HEK293T (cell line): ENCODE data around the gene ACSF3.

Experiments used
- CTCF ChIA-PET: fragments of 350-600 bp; formaldehyde crosslinking; extraction: SDS; loops from one replicate; lab custom pipeline; 2021; ENCODE audit warnings: antibody characterized with exemption, inconsistent platforms; lab: Yijun Ruan, JAX
- POLR2A ChIA-PET: fragments of 350-600 bp; formaldehyde crosslinking; extraction: SDS; loops from one replicate; lab custom pipeline; 2020; ENCODE audit warnings: antibody characterized with exemption, inconsistent platforms; lab: Yijun Ruan, JAX
- DNase-seq: peaks from one replicate; pipeline ENCODE4 v3.0.0; 2012; ENCODE audit warnings: mixed read lengths; ENCODE audit errors: extremely low spot score
- ARNT ChIP-seq: fragments of 450-650 bp; IDR thresholded peaks from 2 replicates; pipeline ENCODE4 v1.6.1; 2017; ENCODE audit warnings: mild to moderate bottlenecking
- BHLHE40 ChIP-seq: fragments of 450-650 bp; IDR thresholded peaks from 2 replicates; pipeline ENCODE4 v1.6.1; 2016; ENCODE audit warnings: mild to moderate bottlenecking, moderate library complexity, borderline replicate concordance
- CTBP1 ChIP-seq: fragments of 450-650 bp; IDR thresholded peaks from 2 replicates; pipeline ENCODE4 v1.6.1; 2016; ENCODE audit warnings: borderline replicate concordance
- ELF4 ChIP-seq: fragments of 450-650 bp; IDR thresholded peaks from 2 replicates; pipeline ENCODE4 v1.6.1; 2017; ENCODE audit warnings: antibody characterized with exemption
- FOXA1 ChIP-seq: fragments of 450-650 bp; IDR thresholded peaks from 2 replicates; pipeline ENCODE4 v1.6.1; 2016; ENCODE audit warnings: mild to moderate bottlenecking
- FOXK2 ChIP-seq: fragments of 450-650 bp; IDR thresholded peaks from 2 replicates; pipeline ENCODE4 v1.6.1; 2016; ENCODE audit warnings: mild to moderate bottlenecking
- FOXM1 ChIP-seq: fragments of 450-650 bp; IDR thresholded peaks from 2 replicates; pipeline ENCODE4 v1.6.1; 2017; ENCODE audit warnings: mild to moderate bottlenecking, borderline replicate concordance
- HDGF ChIP-seq: fragments of 450-650 bp; IDR thresholded peaks from 2 replicates; pipeline ENCODE4 v1.6.1; 2017; ENCODE audit warnings: antibody characterized with exemption, borderline replicate concordance
- L3MBTL2 ChIP-seq: fragments of 450-650 bp; conservative IDR thresholded peaks from 2 replicates; pipeline ENCODE4 v1.6.1; 2016; ENCODE audit warnings: mild to moderate bottlenecking
- LEF1 ChIP-seq: fragments of 450-650 bp; IDR thresholded peaks from 2 replicates; pipeline ENCODE4 v1.6.1; 2017; ENCODE audit warnings: mild to moderate bottlenecking, borderline replicate concordance
- NFRKB ChIP-seq: fragments of 450-650 bp; IDR thresholded peaks from 2 replicates; pipeline ENCODE4 v1.6.1; 2016; ENCODE audit warnings: mild to moderate bottlenecking, moderate library complexity
- SP1 ChIP-seq: fragments of 450-650 bp; IDR thresholded peaks from 2 replicates; pipeline ENCODE4 v1.6.1; 2017
- SUZ12 ChIP-seq: fragments of 450-650 bp; IDR thresholded peaks from 2 replicates; pipeline ENCODE4 v1.6.1; 2016; ENCODE audit warnings: mild to moderate bottlenecking
- TARDBP ChIP-seq: fragments of 450-650 bp; IDR thresholded peaks from 2 replicates; pipeline ENCODE4 v1.6.1; 2016
- ZNF384 ChIP-seq: fragments of 450-650 bp; IDR thresholded peaks from 2 replicates; pipeline ENCODE4 v1.6.1; 2016
- TF ChIP-seq, protein P1 (sequence below): fragments of 450-650 bp; IDR thresholded peaks from 2 replicates; pipeline ENCODE4 v1.6.1; 2016

ACSF3 gene

GRCh38 chr16:89118361-89119165 lies 24.9 kb downstream of the ACSF3 start:
- TF ChIP-seq NFRKB: no peak
- POLR2A ChIA-PET: no interaction called here
- CTCF ChIA-PET: no interaction called here
- no peak for DNase-seq

- ChIA-PET CTCF (no interaction called here), POLR2A (no interaction called here)
- DNase-seq: no peak
- TF ChIP-seq, protein P1, sequence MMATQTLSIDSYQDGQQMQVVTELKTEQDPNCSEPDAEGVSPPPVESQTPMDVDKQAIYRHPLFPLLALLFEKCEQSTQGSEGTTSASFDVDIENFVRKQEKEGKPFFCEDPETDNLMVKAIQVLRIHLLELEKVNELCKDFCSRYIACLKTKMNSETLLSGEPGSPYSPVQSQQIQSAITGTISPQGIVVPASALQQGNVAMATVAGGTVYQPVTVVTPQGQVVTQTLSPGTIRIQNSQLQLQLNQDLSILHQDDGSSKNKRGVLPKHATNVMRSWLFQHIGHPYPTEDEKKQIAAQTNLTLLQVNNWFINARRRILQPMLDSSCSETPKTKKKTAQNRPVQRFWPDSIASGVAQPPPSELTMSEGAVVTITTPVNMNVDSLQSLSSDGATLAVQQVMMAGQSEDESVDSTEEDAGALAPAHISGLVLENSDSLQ: no peak
- no peak for TF ChIP-seq SP1
- no peak for TF ChIP-seq ZNF384
- TF ChIP-seq TARDBP: no peak
- no peak for TF ChIP-seq ARNT
- no peak for TF ChIP-seq L3MBTL2
- TF ChIP-seq LEF1: no peak
- TF ChIP-seq FOXM1: no peak
- no peak for TF ChIP-seq FOXA1
- TF ChIP-seq ELF4: no peak
- no peak for TF ChIP-seq BHLHE40
- TF ChIP-seq SUZ12: no peak
Observed at GRCh38 chr16:89119166-89119621, 25.5 kb downstream of the ACSF3 start.

DNA sequence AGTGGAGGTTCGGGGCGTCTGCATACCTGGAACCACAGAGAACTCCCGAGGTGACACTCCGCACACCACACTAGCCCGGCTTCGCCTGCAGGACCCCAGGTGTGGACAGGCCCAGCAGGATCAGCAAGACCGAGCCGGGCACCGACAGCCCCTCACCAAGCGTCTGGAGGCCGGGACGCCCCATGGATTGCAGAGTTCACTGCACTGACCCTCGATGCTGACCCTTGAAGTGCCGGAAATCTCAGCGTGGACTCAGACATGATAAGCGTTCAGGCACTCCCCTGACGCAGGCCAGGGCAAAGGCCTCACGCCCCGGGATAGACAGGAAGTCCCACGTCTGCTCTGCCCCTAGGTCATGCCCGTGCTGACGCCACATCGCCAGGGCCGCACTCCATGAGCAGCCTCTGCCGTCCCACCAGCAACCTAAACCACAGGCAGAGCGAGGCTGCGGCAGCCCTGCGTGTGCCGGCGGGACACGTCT lies 26.0 kb downstream of the ACSF3 start:
- no peak for TF ChIP-seq SP1
- no peak for TF ChIP-seq HDGF
- TF ChIP-seq LEF1: no peak
- no peak for TF ChIP-seq NFRKB
- no peak for TF ChIP-seq ZNF384
- no peak for TF ChIP-seq TARDBP
- TF ChIP-seq ELF4: no peak
- no peak for TF ChIP-seq FOXK2
- no peak for DNase-seq
- CTCF ChIA-PET: no interaction called here
- POLR2A ChIA-PET: no interaction called here

DNA sequence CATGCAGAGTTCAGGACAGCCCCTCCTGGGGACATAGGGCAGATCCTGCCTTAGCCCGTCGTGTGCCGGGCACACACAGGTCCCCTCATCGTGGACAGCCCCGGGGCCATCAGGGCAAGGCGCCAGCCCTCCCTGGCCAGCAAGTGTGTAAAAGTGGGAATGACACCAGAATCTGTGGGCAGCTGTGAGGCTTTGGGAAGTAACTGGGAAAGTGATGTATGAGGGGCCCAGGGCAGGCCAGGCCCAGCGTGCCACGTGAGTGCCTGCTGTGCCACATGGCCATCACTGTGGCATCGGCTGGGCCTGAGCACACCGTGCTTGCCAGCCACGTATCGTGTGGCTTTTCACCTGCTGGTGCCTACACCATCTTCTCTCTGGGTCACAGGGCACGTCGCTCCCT lies 26.6 kb downstream of the ACSF3 start:
- no peak for TF ChIP-seq L3MBTL2
- DNase-seq: no peak
- ChIA-PET CTCF (no interaction called here), POLR2A (no interaction called here)

- no peak for DNase-seq
- TF ChIP-seq FOXK2: no peak
- no peak for TF ChIP-seq SUZ12
- TF ChIP-seq NFRKB: no peak
- no peak for TF ChIP-seq CTBP1
- no peak for TF ChIP-seq HDGF
- TF ChIP-seq FOXA1: no peak
- TF ChIP-seq LEF1: no peak
- no peak for TF ChIP-seq TARDBP
- TF ChIP-seq ARNT: no peak
- no peak for TF ChIP-seq ELF4
- TF ChIP-seq, protein P1: no peak
- TF ChIP-seq SP1: no peak
- no peak for TF ChIP-seq BHLHE40
- no peak for TF ChIP-seq FOXM1
- ChIA-PET POLR2A (no interaction called here), CTCF (no interaction called here)
Observed at GRCh38 chr16:89120921-89121351, 27.3 kb downstream of the ACSF3 start.

GRCh38 chr16:89121691-89122321 lies 28.2 kb downstream of the ACSF3 start:
- CTCF ChIA-PET: no interaction called here
- no peak for DNase-seq
- TF ChIP-seq FOXA1: no peak
- no peak for TF ChIP-seq SP1
- TF ChIP-seq SUZ12: no peak
- no peak for TF ChIP-seq TARDBP
- no peak for TF ChIP-seq FOXK2
- no peak for TF ChIP-seq ZNF384
- no peak for TF ChIP-seq ELF4
- TF ChIP-seq CTBP1: no peak
- TF ChIP-seq HDGF: no peak
- TF ChIP-seq LEF1: no peak
- no peak for TF ChIP-seq L3MBTL2
- TF ChIP-seq, protein P1: no peak
- no peak for TF ChIP-seq NFRKB
- no peak for TF ChIP-seq BHLHE40
- TF ChIP-seq ARNT: no peak
- no peak for TF ChIP-seq FOXM1
- POLR2A ChIA-PET: no interaction called here
